OCI-LY7 (cell line): ENCODE measurements around the gene BPIFB6. TPM values are rescaled to one million over a fixed set of nuclear protein-coding genes. Genes with fewer than 3 reads are reported as not detected.

Source experiments
- BruUV-seq: library from RNA; stranded (reverse); fragments of 400-500 nt; replicated peaks from 2 replicates; lab custom pipeline; 2021; lab: Mats Ljungman, UMichigan
- CTCF ChIA-PET: fragments of 300-600 bp; sonication (Branson Sonifier 250); formaldehyde crosslinking; loops from one replicate; lab custom pipeline; 2022; ENCODE audit warnings: antibody characterized with exemption; ENCODE audit not compliant: unreplicated experiment; lab: Charles Lee
- POLR2A ChIA-PET: fragments of 300-600 bp; sonication (Branson Sonifier 250); formaldehyde crosslinking; loops from one replicate; lab custom pipeline; 2022; ENCODE audit warnings: antibody characterized with exemption; lab: Charles Lee
- DNase-seq: peaks from one replicate; pipeline ENCODE4 v3.0.0-alpha.2; 2015; ENCODE audit warnings: low spot score
- H2AFZ ChIP-seq: fragments of 200-600 bp; sonication (generic), shearing (Covaris generic); 2 replicates; pipeline ENCODE4 v1.6.1; 2014; ENCODE audit warnings: mild to moderate bottlenecking, antibody characterized with exemption, low read length, moderate library complexity
- H3K27ac ChIP-seq: fragments of 200-600 bp; sonication (generic); 2 replicates; pipeline ENCODE4 v1.5.1; 2014; ENCODE audit warnings: mixed run types, low read depth, mild to moderate bottlenecking, moderate library complexity, low read length, inconsistent platforms; ENCODE audit not compliant: poor library complexity, severe bottlenecking
- H3K36me3 ChIP-seq: fragments of 200-600 bp; sonication (generic); 2 replicates; pipeline ENCODE4 v1.6.1; 2014; ENCODE audit warnings: mild to moderate bottlenecking, antibody characterized with exemption, low read length, moderate library complexity, mixed read lengths; ENCODE audit not compliant: insufficient read depth
- H3K4me1 ChIP-seq: fragments of 200-600 bp; sonication (generic); 2 replicates; pipeline ENCODE4 v1.5.1; 2014; ENCODE audit warnings: mild to moderate bottlenecking, low read length; ENCODE audit not compliant: insufficient read depth, poor library complexity, severe bottlenecking
- H3K4me2 ChIP-seq: fragments of 200-600 bp; sonication (generic); 2 replicates; pipeline ENCODE4 v1.6.1; 2014; ENCODE audit warnings: mild to moderate bottlenecking, low read length
- H3K4me3 ChIP-seq: fragments of 200-600 bp; sonication (generic); 2 replicates; pipeline ENCODE4 v1.5.1; 2014; ENCODE audit warnings: mild to moderate bottlenecking, low read depth, low read length; ENCODE audit not compliant: poor library complexity, severe bottlenecking
- H3K79me2 ChIP-seq: fragments of 200-600 bp; sonication (generic); 2 replicates; pipeline ENCODE4 v1.6.1; 2016; ENCODE audit warnings: low read depth, mild to moderate bottlenecking, low read length, moderate library complexity, mixed read lengths; ENCODE audit not compliant: insufficient read depth
- H3K9me2 ChIP-seq: fragments of 200-600 bp; sonication (generic); 2 replicates; pipeline ENCODE4 v1.6.1; 2016; ENCODE audit warnings: mild to moderate bottlenecking, low read length, mixed read lengths; ENCODE audit not compliant: insufficient read depth
- H3K9me3 ChIP-seq: fragments of 200-600 bp; sonication (generic); 2 replicates; pipeline ENCODE4 v1.6.1; 2014; ENCODE audit warnings: mild to moderate bottlenecking, mixed run types, low read length, mixed read lengths
- H4K20me1 ChIP-seq: fragments of 200-600 bp; sonication (generic); 2 replicates; pipeline ENCODE4 v1.6.1; 2014; ENCODE audit warnings: mild to moderate bottlenecking, antibody characterized with exemption, low read length, moderate library complexity, mixed read lengths; ENCODE audit not compliant: insufficient read depth
- CTCF ChIP-seq: fragments of 200-600 bp; sonication (generic); conservative IDR thresholded peaks from 2 replicates; pipeline ENCODE4 v1.5.1; 2014; ENCODE audit warnings: mild to moderate bottlenecking, antibody characterized with exemption, low read length, moderate library complexity, mixed read lengths
- EZH2phosphoT487 ChIP-seq: fragments of 200-600 bp; sonication (generic); IDR thresholded peaks from 2 replicates; pipeline ENCODE4 v1.6.1; 2018; ENCODE audit warnings: low read depth, borderline replicate concordance, mild to moderate bottlenecking, mixed run types, antibody characterized with exemption, low read length, moderate library complexity, mixed read lengths
- intact Hi-C: fragments of 100-400 bp; cut with micrococcal nuclease; formaldehyde crosslinking; loops from one replicate; pipeline ENCODE4 v1.10.0; 2022; ENCODE audit not compliant: unreplicated experiment
- total RNA-seq, 2 experiments: library from RNA; depleted of rRNA in 1 of 2; stranded (reverse); fragments of >200 nt in 1 of 2; shearing (Covaris generic) in 1 of 2; gene quantifications; 2 replicates each; pipeline ENCODE4 v1.2.3, GENCODE V29; 2014 to 2022

The BPIFB6 gene
- total RNA-seq, 2 experiments from 2014 or later, result not detected

DNA sequence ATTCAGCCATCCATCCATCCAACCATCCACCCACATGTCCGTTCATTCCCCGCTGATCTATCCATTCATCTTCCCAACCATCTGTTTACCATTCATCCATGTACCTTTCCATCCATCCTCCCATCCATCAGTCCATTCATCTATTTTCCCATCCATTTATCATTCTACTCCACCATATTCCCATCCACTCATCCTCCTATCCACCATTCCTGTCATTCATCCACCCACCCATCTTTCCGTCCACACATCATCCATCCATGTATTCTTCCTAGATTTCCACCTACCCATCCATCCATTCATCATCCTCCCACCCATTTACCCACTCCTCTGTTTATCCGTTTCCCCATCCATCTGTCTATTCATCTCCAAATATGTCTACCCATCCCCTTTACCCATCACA lies 6.8 kb downstream of the BPIFB6 start:
- no peaks in the 10 kb centered on the region for H3K4me1 ChIP-seq
- no peaks in the 10 kb centered on the region for H3K9me3 ChIP-seq
- no peak overlapping the region for H3K4me3 ChIP-seq
- DNase-seq, result no peak
- ChIA-PET CTCF (no interaction called here), POLR2A (no interaction called here)
- BruUV-seq, result no TSS peak
- intact Hi-C loops, result no loop called here
- no peak overlapping the region for H3K27ac ChIP-seq
- no peaks in the 10 kb centered on the region for H4K20me1 ChIP-seq
- H3K36me3 ChIP-seq, result no peaks in the 10 kb centered on the region
- no peaks in the 10 kb centered on the region for H3K79me2 ChIP-seq
- H2AFZ ChIP-seq, result no peak overlapping the region
- H3K4me2 ChIP-seq, result no peak overlapping the region
- H3K9me2 ChIP-seq, result no peaks in the 10 kb centered on the region
- TF ChIP-seq EZH2phosphoT487 (no peak), CTCF (no peak)

GRCh38 chr20:33042430-33042829 lies 11.0 kb downstream of the BPIFB6 start:
- no peak overlapping the region for H3K4me2 ChIP-seq
- no peak overlapping the region for H3K4me3 ChIP-seq
- CTCF ChIA-PET, result no interaction called here
- no peak overlapping the region for H3K27ac ChIP-seq
- no peaks in the 10 kb centered on the region for H3K36me3 ChIP-seq
- no peak overlapping the region for H2AFZ ChIP-seq
- POLR2A ChIA-PET, result no interaction called here
- no peaks in the 10 kb centered on the region for H3K9me2 ChIP-seq
- no peak for DNase-seq
- no peaks in the 10 kb centered on the region for H4K20me1 ChIP-seq
- BruUV-seq, result no TSS peak
- TF ChIP-seq CTCF (no peak), EZH2phosphoT487 (no peak)
- intact Hi-C loops, result no loop called here
- H3K4me1 ChIP-seq, result no peaks in the 10 kb centered on the region
- no peaks in the 10 kb centered on the region for H3K9me3 ChIP-seq
- no peaks in the 10 kb centered on the region for H3K79me2 ChIP-seq

DNA sequence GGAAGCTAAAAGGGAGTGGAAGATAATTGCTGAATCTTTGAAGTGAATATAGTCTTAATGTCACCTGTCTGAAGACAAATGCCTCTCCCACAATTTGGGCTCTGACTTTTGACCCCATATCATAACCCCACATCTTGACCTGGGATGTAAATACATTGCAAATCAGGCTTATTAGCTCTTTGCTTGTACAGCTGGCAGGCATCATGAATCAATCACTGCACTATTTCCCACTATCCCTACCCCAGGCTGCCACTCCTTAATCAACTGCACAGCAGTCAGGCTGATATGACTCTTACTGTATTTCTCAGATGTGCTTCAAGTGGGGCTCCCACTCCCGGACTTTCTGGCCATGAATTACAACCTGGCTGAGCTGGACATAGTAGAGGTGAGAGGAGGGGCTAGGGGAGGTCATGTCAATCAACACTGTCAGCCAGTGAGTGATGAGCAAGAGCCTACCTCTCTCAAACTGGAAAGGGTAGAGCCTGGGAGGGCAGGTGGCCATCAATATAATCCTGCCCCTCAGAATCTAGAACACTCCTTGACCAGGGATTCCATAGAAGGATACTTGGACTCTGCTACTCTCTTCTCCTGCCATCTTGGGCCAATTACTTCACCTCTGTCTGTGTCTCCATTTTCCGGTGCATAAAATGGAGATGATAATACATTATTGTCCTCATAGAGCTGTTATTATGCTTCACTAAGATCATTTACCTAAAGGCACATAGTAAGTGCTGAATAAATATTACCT lies 11.7 kb downstream of the BPIFB6 start:
- H3K36me3 ChIP-seq, result no peaks in the 10 kb centered on the region
- DNase-seq, result no peak
- no peaks in the 10 kb centered on the region for H3K4me1 ChIP-seq
- POLR2A ChIA-PET, result interaction anchor here (0.6 kb wide), 1 partner anchor 505 kb away, joined by 3 read pairs; no protein-coding TSS in a partner anchor
- no peak overlapping the region for H3K27ac ChIP-seq
- no TSS peak for BruUV-seq
- no peaks in the 10 kb centered on the region for H3K9me2 ChIP-seq
- H3K4me2 ChIP-seq, result no peak overlapping the region
- no peak overlapping the region for H3K4me3 ChIP-seq
- no peaks in the 10 kb centered on the region for H3K79me2 ChIP-seq
- no peak for TF ChIP-seq CTCF
- H2AFZ ChIP-seq, result no peak overlapping the region
- no peaks in the 10 kb centered on the region for H3K9me3 ChIP-seq
- CTCF ChIA-PET, result no interaction called here
- H4K20me1 ChIP-seq, result no peaks in the 10 kb centered on the region
- intact Hi-C loops, result no loop called here
